Subcutaneous abdominal adipose tissue (tissue), 5 donors: ENCODE measurements around the gene MAPK12.
A peak's percentile ranks its signal among the peaks of the same experiment; 100 is the strongest.

ENCODE experiments used
- H3K27ac ChIP-seq: one replicate; pipeline ENCODE4 v1.7.0; 2013; ENCODE audit warnings: low read depth, mild to moderate bottlenecking, inconsistent platforms, low read length, moderate library complexity
- H3K27me3 ChIP-seq, 5 donors: one replicate each; pipeline ENCODE4 v1.7.0; 2013; ENCODE audit warnings: low read length in 5 of 5, inconsistent platforms in 1 of 5; ENCODE audit not compliant: control insufficient read depth in 5 of 5, insufficient read depth in 4 of 5
- H3K36me3 ChIP-seq, 5 donors: one replicate each; pipeline ENCODE4 v1.7.0; 2013; ENCODE audit warnings: low read length in 5 of 5; ENCODE audit not compliant: control insufficient read depth in 5 of 5, insufficient read depth in 5 of 5
- H3K4me1 ChIP-seq, 5 donors: one replicate each; pipeline ENCODE4 v1.7.0; 2013; ENCODE audit warnings: low read length in 5 of 5, mild to moderate bottlenecking in 3 of 5, moderate library complexity in 1 of 5; ENCODE audit not compliant: control insufficient read depth in 5 of 5, insufficient read depth in 5 of 5
- H3K4me3 ChIP-seq, 5 donors: one replicate each; pipeline ENCODE4 v1.7.0; 2013; ENCODE audit warnings: low read length in 5 of 5, low read depth in 1 of 5
- H3K9ac ChIP-seq, 5 donors: one replicate each; pipeline ENCODE4 v1.7.0; 2013; ENCODE audit warnings: low read length in 5 of 5, mild to moderate bottlenecking in 4 of 5, moderate library complexity in 3 of 5
- H3K9me3 ChIP-seq, 5 donors: one replicate each; pipeline ENCODE4 v1.7.0; 2013; ENCODE audit warnings: low read length in 5 of 5; ENCODE audit not compliant: control insufficient read depth in 5 of 5
- donor health status: healthy.
- donor health status: healthy.
- donor health status: healthy.
- donor health status: healthy.
- donor health status: healthy.

Gene MAPK12

DNA sequence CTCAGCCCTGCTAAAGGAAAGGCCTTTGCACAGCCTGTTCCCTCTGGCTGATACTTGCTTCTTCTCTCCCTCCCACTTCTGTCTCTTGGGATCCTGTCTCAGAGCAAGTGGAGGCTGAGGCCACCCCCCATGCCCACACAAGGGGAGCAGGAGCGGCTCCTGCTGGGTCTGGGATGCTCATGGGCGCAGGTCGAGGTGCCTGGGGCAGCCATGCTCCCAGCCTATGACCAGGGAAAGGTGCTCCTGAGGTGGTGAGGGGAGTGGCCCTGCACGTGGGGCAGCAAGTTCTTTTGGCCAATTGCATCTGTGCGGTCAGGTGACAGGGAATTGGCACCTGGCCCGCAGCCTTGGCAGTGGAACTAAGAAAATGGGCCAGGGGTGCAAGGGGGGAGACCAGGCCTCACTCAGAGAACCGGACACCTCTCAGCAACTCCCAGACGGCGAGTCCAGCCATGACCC lies 7.2 kb upstream of the MAPK12 start:
- peaks cover 0 to 50% (median 45%) of the 10 kb centered on the region in 5 donors for H3K4me1 ChIP-seq
- H3K36me3 ChIP-seq = peaks cover 0 to 17% (median 5%) of the 10 kb centered on the region in 5 donors
- H3K27ac ChIP-seq = no peak overlapping the region
- peaks cover 0 to 9% (median 0%) of the 10 kb centered on the region in 5 donors for H3K27me3 ChIP-seq
- peak overlapping the region in 3 of 5 donors; percentile 47 to 69 (median 55) for H3K4me3 ChIP-seq
- peak overlapping the region in 1 of 5 donors; percentile 71 for H3K9ac ChIP-seq
- H3K9me3 ChIP-seq = no peaks in the 10 kb centered on the region

DNA sequence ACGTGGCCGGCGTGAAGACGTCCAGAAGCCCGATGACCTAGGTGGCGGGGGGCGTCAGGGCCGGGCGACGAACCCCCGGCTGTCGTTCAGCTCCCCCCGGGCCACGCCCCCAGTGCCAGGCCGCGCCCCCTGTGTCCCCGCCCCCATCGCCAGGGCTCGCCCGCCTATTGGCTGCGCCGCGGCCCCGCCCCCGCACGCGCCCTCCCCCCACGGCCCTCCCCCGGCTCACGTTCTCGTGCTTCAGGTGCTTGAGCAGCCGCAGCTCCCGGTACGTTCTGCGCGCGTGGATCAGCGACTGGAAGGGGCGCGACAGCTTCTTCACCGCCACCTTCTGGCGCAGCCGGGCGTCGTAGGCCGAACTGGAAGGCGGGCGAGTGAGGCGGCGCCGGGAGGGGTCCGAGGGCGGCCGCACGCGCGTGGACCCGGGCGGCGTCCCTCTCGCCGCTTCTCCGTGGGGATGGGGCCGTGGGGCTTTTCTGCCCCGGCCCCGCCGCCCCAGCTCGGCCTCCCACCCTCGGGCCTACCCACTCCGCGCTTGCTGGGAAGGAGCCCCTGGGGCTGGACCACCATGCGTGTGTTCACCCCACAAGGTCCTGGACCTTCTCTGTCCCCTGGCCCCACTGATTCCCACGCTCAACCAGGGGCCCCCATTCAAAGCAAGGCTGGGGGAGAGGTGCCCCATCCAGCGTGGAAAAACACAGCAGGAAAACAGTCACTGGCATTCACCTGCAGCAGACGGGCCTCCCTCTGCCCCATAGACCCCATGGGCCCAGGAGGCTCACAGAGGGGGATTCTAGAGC lies 6.3 kb upstream of the MAPK12 start:
- peaks cover 0 to 17% (median 5%) of the 10 kb centered on the region in 5 donors for H3K36me3 ChIP-seq
- H3K9ac ChIP-seq = peak overlapping the region in 1 of 5 donors; percentile 44
- peaks cover under 1 to 13% (median 2%) of the 10 kb centered on the region in 5 donors for H3K27me3 ChIP-seq
- H3K9me3 ChIP-seq = no peaks in the 10 kb centered on the region
- H3K27ac ChIP-seq = no peak overlapping the region
- peaks cover 0 to 56% (median 48%) of the 10 kb centered on the region in 5 donors for H3K4me1 ChIP-seq
- peak overlapping the region in 4 of 5 donors; percentile 18 to 52 (median 34) for H3K4me3 ChIP-seq

DNA sequence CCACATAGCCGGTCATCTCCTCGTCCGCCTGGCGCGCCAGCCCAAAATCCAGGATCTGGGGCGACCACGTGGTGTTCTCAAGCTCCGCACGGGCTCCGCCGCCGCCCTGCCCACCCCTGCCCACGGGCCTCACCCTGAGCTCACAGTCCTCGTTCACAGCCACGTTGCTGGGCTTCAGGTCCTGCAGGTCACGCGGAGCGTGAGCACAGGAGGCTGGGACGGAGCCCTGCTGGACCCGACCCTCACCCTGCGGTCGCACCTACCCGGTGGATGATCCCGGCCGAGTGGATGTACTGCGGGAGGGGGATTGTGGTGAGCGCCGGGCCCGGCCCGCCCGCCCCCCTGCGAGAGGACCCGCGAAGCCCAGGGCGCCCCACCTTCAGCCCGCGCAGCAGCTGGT lies 5.5 kb upstream of the MAPK12 start:
- H3K27me3 ChIP-seq = peaks cover 8 to 21% (median 10%) of the 10 kb centered on the region in 5 donors
- no peak overlapping the region for H3K9ac ChIP-seq
- H3K4me3 ChIP-seq = no peak overlapping the region
- no peak overlapping the region for H3K27ac ChIP-seq
- H3K4me1 ChIP-seq = peaks cover 0 to 60% (median 49%) of the 10 kb centered on the region in 5 donors
- H3K9me3 ChIP-seq = no peaks in the 10 kb centered on the region
- H3K36me3 ChIP-seq = peaks cover 0 to 17% (median 5%) of the 10 kb centered on the region in 5 donors

DNA sequence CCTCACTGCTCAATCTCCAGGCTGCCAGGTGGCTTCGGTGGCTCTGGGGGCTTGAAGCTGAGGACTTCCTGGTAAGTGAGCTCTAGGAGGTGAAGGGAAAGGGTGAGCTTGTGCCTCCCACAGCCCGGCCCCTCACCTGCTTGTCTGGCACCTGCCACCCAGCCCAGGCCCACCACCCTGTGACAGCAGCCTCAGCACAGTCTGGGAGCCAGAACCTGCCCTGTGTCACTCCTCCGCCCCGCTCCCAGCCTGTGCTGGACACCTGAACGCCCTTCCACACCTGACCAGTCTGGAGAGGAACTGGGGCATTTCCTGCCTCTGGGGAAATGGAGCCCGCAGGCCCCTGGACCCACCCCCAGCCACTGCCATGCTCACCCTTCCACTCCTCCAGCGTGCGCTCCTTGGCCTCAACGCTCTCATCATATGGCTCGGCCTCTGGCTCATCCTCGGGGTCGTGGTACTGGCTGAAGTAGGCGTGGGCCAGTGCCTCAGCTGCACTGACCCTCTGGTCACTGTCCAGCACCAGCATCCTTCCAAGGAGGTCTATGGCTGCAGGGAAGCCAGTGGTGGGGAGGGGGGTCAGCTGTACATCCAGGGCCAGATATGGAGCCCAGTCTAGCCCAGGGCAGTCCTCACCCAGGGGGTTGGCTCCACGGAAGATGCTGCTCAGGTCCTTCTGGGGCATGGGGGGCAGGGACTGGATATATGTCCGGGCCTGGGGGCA lies 3.6 kb upstream of the MAPK12 start:
- H3K9me3 ChIP-seq = no peaks in the 10 kb centered on the region
- no peak overlapping the region for H3K27ac ChIP-seq
- peaks cover 0 to 17% (median 5%) of the 10 kb centered on the region in 5 donors for H3K36me3 ChIP-seq
- H3K9ac ChIP-seq = no peak overlapping the region
- H3K4me1 ChIP-seq = peaks cover 0 to 55% (median 46%) of the 10 kb centered on the region in 5 donors
- H3K27me3 ChIP-seq = peaks cover 10 to 25% (median 11%) of the 10 kb centered on the region in 5 donors
- H3K4me3 ChIP-seq = no peak overlapping the region

DNA sequence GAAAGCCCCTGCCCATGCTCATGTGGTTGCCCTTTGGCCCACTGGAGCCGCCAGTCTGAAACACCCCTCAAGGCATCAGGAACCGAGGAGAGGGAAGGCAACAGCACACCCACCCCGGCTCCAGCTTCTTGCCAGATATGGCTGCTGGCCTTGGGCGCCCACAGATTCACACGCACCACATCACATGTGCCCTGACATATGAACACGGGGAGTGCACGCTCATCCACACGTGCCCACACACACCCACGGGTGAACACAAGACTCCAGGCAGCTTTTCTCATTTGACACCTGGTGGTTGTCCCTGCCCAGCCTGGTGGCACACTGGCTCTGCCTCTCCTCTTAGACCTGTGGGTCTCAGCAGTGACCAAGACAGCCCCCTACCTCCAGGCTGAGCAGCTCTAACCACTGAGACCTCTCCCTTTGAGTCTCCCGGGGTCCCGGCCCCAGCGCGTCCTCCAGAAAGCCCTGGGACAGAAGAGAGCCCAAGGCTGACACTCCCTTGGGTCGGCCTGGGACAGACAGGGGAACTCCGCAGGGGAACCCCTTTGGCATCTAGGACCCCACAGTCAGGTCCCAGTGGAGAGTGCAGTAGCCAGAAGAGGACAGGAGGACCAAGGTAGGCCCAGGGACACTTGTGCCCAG lies 2.7 kb upstream of the MAPK12 start:
- H3K27me3 ChIP-seq = peaks cover 10 to 26% (median 13%) of the 10 kb centered on the region in 5 donors
- H3K9ac ChIP-seq = no peak overlapping the region
- peaks cover 0 to 51% (median 41%) of the 10 kb centered on the region in 5 donors for H3K4me1 ChIP-seq
- H3K36me3 ChIP-seq = peaks cover 0 to 17% (median 5%) of the 10 kb centered on the region in 5 donors
- H3K27ac ChIP-seq = no peak overlapping the region
- no peak overlapping the region for H3K4me3 ChIP-seq
- no peaks in the 10 kb centered on the region for H3K9me3 ChIP-seq

DNA sequence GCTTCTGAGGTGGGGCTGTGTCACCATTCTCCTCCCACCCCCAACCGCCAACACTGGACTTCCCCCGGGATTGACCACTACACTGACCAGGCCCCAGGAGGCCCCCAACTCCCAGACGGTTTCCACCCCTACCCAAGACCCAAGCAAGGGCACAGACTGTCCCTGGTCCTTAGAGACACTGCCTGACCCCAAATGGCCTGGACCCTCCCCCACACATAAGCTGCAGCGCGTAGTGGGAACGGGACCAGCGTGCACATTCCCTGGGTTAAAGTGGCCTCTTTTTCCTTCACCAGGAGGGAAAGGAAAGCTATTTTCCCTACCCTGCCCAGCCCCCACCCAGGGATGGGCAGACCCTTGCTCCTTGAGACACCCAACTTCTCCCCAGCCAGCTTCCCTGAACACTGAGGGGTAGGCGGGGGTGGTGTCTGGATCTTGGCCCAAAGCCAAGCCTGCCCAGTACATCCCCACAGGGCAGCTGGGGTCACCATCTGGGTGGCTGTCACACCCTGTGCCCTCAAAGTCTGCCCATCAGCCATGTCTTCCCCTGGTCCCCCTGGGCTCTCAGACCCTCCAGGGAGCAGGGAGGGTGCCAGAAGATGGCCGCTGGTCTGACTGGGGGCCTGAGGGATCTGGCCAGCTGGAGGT lies 1.6 kb upstream of the MAPK12 start:
- Histone ChIP-seq H3K9me3 (no peaks in the 10 kb centered on the region), H3K4me1 (peaks cover 0 to 40% (median 30%) of the 10 kb centered on the region in 5 donors), H3K9ac (no peak overlapping the region), H3K27ac (no peak overlapping the region), H3K36me3 (peaks cover 0 to 17% (median 5%) of the 10 kb centered on the region in 5 donors), H3K27me3 (peaks cover 10 to 29% (median 16%) of the 10 kb centered on the region in 5 donors), H3K4me3 (no peak overlapping the region)

DNA sequence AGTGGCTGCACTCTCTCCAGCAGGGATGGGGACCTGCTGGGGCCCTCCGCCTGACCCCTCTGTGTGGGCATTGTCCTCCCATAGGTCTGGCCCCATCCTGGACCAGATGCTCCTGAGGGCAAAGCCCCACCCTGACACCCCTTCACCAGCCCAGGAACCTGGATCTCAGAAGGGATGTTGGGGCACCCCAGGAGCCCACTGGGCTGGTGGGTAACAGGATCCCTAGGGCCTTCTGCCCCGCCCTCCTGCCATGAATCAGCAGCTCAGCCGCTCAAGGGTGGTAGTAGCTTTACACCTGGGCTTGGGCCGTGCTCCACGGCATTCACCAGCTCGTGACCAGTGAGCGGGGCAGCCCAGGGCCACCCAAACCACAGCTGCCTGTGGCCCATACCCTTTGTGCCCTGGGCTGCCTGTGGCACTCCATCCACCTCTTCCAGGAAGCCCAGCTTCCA lies 1.0 kb upstream of the MAPK12 start:
- H3K4me3 ChIP-seq = no peak overlapping the region
- peaks cover 0 to 17% (median 7%) of the 10 kb centered on the region in 5 donors for H3K36me3 ChIP-seq
- H3K27me3 ChIP-seq = peaks cover 12 to 31% (median 16%) of the 10 kb centered on the region in 5 donors
- H3K27ac ChIP-seq = no peak overlapping the region
- H3K4me1 ChIP-seq = peaks cover 0 to 35% (median 25%) of the 10 kb centered on the region in 5 donors
- H3K9ac ChIP-seq = no peak overlapping the region
- no peaks in the 10 kb centered on the region for H3K9me3 ChIP-seq

DNA sequence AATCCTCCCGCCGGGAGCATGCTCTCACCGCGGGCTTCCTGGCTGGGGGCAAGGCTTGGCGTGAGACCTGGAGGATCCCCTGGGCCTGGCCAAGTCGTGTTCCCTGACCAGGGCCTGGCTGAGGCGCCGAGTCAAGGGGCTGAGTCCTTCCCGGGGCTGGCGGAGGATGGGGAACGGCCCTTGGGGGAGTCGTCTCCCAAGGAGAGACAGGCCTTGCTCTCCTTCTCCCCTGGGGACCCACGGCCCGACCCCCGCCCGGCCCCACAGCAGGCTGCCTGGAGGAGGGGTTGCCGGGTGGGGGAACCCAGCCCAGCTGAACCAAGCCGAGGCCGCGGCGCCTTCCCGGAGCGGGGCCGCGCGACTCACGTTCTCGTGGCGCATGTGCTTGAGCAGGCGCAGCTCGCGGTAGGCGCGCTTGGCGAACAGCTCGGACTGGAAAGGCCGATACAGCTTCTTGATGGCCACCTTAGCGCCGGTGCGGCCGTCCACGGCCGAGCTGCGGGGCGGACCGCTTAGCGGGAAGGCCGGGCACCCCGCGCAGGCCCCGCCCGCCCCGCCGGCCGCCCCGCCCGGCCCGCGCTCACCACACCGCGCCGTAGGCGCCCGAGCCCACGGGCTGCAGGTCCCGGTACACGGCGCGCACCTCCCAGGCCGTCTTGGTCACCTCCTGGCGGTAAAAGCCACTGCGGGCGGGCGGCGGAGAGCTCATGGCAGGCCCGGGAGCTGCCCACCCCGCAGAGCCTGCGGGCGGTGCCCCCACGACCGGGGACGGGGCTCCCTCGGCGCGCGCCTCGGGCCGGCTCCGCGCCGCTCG lies 475 bp downstream of the MAPK12 start:
- H3K4me3 ChIP-seq = peak overlapping the region in 4 of 5 donors; percentile 53 to 71 (median 54)
- peaks cover 16 to 33% (median 20%) of the 10 kb centered on the region in 5 donors for H3K27me3 ChIP-seq
- H3K27ac ChIP-seq = no peak overlapping the region
- H3K4me1 ChIP-seq = peaks cover 0 to 28% (median 23%) of the 10 kb centered on the region in 5 donors
- peaks cover 0 to 10% (median 5%) of the 10 kb centered on the region in 5 donors for H3K36me3 ChIP-seq
- no peaks in the 10 kb centered on the region for H3K9me3 ChIP-seq
- peak overlapping the region in 2 of 5 donors; percentile 53 to 59 for H3K9ac ChIP-seq
